H1 (cell line): ENCODE data around the gene ZBTB20. TPM values are rescaled to one million over a fixed set of nuclear protein-coding genes. Genes with fewer than 3 reads are reported as not detected.

Experiments used
- CHD2 ChIP-seq: IDR thresholded peaks from 2 replicates; pipeline ENCODE4 v1.6.1; 2012; ENCODE audit warnings: low read length, improper control_type of control experiment
- CHD7 ChIP-seq: fragments of 300-600 bp; sonication (generic); IDR thresholded peaks from 2 replicates; pipeline ENCODE4 v1.7.1; 2012; ENCODE audit warnings: low read length, moderate library complexity, mild to moderate bottlenecking, inconsistent platforms; ENCODE audit not compliant: insufficient replicate concordance
- GTF2F1 ChIP-seq: IDR thresholded peaks from 2 replicates; pipeline ENCODE4 v1.6.1; 2012; ENCODE audit warnings: low read depth, low read length, improper control_type of control experiment, borderline replicate concordance
- RBBP5 ChIP-seq: IDR thresholded peaks from 2 replicates; pipeline ENCODE4 v1.7.1; 2012; ENCODE audit warnings: low read depth, mild to moderate bottlenecking, inconsistent platforms, low read length, moderate library complexity, borderline replicate concordance
- SUZ12 ChIP-seq: fragments of 200-600 bp; sonication (generic); IDR thresholded peaks from 2 replicates; pipeline ENCODE4 v1.6.1; 2012; ENCODE audit warnings: mild to moderate bottlenecking, inconsistent platforms, low read length, moderate library complexity, mixed read lengths
- TAF7 ChIP-seq: optimal IDR thresholded peaks from 2 replicates; pipeline ENCODE3; 2011; ENCODE audit warnings: low read depth, mild to moderate bottlenecking, inconsistent platforms, low read length, moderate library complexity, borderline replicate concordance
- polyA plus RNA-seq, 7 experiments: library from polyadenylated mRNA; depleted of rRNA in 3 of 7; stranded (reverse) in 5 of 7; unstranded in 2 of 7; fragments of >200 nt in 5 of 7; fragments of 200-250 nt in 2 of 7; gene quantifications; 1 replicate in 5 of 7; 2 replicates in 1 of 7; 4 replicates in 1 of 7; pipeline versions ENCODE4 v1.2.1 to v1.2.3, GENCODE V29; 2011 to 2013; ENCODE audit warnings: missing spikeins in 2 of 7, mixed read lengths in 2 of 7
- total RNA-seq: library from RNA; stranded (reverse); fragmentation: NEBNext Ultra II Directional; extraction: Animal tissue kit (Norgen Biotek cat#: 25700); gene quantifications from 2 replicates; pipeline ENCODE4 v1.2.1, GENCODE V29; 2021

Gene ZBTB20
- total and polyA plus RNA-seq, 2 of the 8 experiments (the other 6 are each of a cell fraction or from before 2014, with no cell fraction given) = 0.35 to 1.3 TPM

- no peak for TF ChIP-seq CHD7
- no peak for TF ChIP-seq TAF7
- TF ChIP-seq RBBP5 = no peak
- TF ChIP-seq SUZ12 = no peak
- no peak for TF ChIP-seq CHD2
- no peak for TF ChIP-seq GTF2F1
- TF ChIP-seq, all 59 proteins: peak for 0
Measured at GRCh38 chr3:114333180-114333922, 813.7 kb downstream of the ZBTB20 start (continued).
